ENCODE data around the gene CGNL1. TPM values are rescaled to one million over a fixed set of nuclear protein-coding genes. Genes with fewer than 3 reads are reported as not detected.

The CGNL1 gene
- total RNA-seq, 1 experiment from 2014 or later = 34.6 TPM

DNA sequence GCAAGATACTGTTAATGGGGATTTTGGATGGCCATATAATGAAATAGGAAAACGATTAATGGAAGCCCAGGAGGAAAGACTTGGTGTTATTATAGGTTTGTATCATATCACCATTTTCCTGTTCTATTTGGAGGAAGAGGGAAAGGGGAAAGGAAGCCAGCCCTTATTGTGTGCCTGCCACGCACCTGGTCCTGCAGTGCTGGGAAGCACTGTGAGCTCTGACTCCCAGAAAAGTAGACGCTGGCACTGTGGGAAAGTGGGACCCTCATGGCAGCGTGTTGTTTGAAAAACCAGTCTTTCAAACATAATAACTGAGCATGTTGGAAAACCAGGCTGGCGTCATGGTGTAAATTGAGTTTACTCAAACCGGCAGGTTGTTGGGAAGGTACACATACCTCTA, 22.0 kb downstream of the CGNL1 start:
- no peak overlapping the region for H2BK20ac ChIP-seq (ENCODE audit: low read depth, low read length, poor library complexity, severe bottlenecking)
- no peak overlapping the region for H3K23ac ChIP-seq (ENCODE audit: insufficient read length, low read depth, low read length)
- no peak overlapping the region for H3K18ac ChIP-seq (ENCODE audit: insufficient read length, low read depth, low read length)
- no peak overlapping the region; the same call in 1 of the 2 replicates for H2BK15ac ChIP-seq (ENCODE audit: low read depth, low read length)
- no peak overlapping the region for H3K56ac ChIP-seq (ENCODE audit: insufficient read length, low read depth, low read length)
- no peak for DNase-seq
- H2AFZ ChIP-seq (ENCODE audit: low read length) = no peak overlapping the region
- no peaks in the 10 kb centered on the region for H3K27me3 Mint-ChIP-seq (ENCODE audit: low read depth)
- no peak overlapping the region for H4K5ac ChIP-seq (ENCODE audit: insufficient read length, low read depth, low read length)
- H4K91ac ChIP-seq (ENCODE audit: insufficient read length, low read depth, low read length) = no peak overlapping the region
- peaks cover 0 to 3% of the 10 kb centered on the region in 2 experiments; a peak in 2 of 5 replicates for H3K9me3 Mint-ChIP-seq
- no peak overlapping the region for H3K14ac ChIP-seq (ENCODE audit: insufficient read depth, low read length)
- H3K23me2 ChIP-seq (ENCODE audit: insufficient read length, low read depth, low read length, poor library complexity, severe bottlenecking) = no peaks in the 10 kb centered on the region
- H3K4ac ChIP-seq (ENCODE audit: low read depth, low read length) = no peak overlapping the region
- no peak overlapping the region for H3K4me2 ChIP-seq (ENCODE audit: insufficient read depth, insufficient read length, low read length)
- no peaks in the 10 kb centered on the region for H3K9me3 ChIP-seq (ENCODE audit: control insufficient read depth, low read depth, low read length)
- no peak overlapping the region for H4K8ac ChIP-seq (replicated peaks; ENCODE audit: insufficient read length, low read depth, low read length)
- no peak overlapping the region for H3K9ac ChIP-seq (ENCODE audit: extremely low read depth, insufficient read length, low read length)
- no peak overlapping the region for H3K4me3 Mint-ChIP-seq
- H3K27ac Mint-ChIP-seq = peak overlapping the region in 1 of 3 experiments; percentile 76; a peak in 1 of 7 replicates
- no peak overlapping the region for H3T11ph ChIP-seq (ENCODE audit: low read length)
- no peaks in the 10 kb centered on the region for H4K20me1 ChIP-seq (ENCODE audit: control insufficient read depth, insufficient read depth, insufficient read length)
- H2BK120ac ChIP-seq (ENCODE audit: low read depth, low read length, poor library complexity, severe bottlenecking) = no peak overlapping the region
- H3K79me1 ChIP-seq (ENCODE audit: insufficient read depth, low read depth, low read length, poor library complexity, severe bottlenecking) = no peaks in the 10 kb centered on the region
- H2BK12ac ChIP-seq (ENCODE audit: insufficient read length, low read depth, low read length) = no peak overlapping the region
- peaks cover 20 to 21% of the 10 kb centered on the region in 2 experiments for H3K4me1 Mint-ChIP-seq
- peaks cover 5% of the 10 kb centered on the region for H3K4me1 ChIP-seq (ENCODE audit: insufficient read depth, low read length)
- H3K27me3 ChIP-seq (ENCODE audit: insufficient read depth, low read length) = no peaks in the 10 kb centered on the region
- H3K27ac ChIP-seq (ENCODE audit: insufficient read length, low read depth, low read length) = no peak overlapping the region
- H2BK5ac ChIP-seq (ENCODE audit: insufficient read length, low read length) = no peak overlapping the region
- H2AK5ac ChIP-seq (ENCODE audit: insufficient read length, low read length) = no peak overlapping the region
- H3K36me3 Mint-ChIP-seq (ENCODE audit: insufficient read depth in 1 of 3, low read depth in 3 of 3) = peaks cover 11 to 42% (median 14%) of the 10 kb centered on the region in 3 experiments
- no CpG with 5 or more reads among the region's 6 CpGs for WGBS (ENCODE audit: extremely low coverage, insufficient read length, low lambda C conversion rate)
- peaks cover under 1% of the 10 kb centered on the region; the same call in 1 of the 2 replicates for H3K79me2 ChIP-seq (ENCODE audit: insufficient read depth, low read length)
- TF ChIP-seq, protein P1, sequence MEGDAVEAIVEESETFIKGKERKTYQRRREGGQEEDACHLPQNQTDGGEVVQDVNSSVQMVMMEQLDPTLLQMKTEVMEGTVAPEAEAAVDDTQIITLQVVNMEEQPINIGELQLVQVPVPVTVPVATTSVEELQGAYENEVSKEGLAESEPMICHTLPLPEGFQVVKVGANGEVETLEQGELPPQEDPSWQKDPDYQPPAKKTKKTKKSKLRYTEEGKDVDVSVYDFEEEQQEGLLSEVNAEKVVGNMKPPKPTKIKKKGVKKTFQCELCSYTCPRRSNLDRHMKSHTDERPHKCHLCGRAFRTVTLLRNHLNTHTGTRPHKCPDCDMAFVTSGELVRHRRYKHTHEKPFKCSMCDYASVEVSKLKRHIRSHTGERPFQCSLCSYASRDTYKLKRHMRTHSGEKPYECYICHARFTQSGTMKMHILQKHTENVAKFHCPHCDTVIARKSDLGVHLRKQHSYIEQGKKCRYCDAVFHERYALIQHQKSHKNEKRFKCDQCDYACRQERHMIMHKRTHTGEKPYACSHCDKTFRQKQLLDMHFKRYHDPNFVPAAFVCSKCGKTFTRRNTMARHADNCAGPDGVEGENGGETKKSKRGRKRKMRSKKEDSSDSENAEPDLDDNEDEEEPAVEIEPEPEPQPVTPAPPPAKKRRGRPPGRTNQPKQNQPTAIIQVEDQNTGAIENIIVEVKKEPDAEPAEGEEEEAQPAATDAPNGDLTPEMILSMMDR (conservative IDR thresholded peaks at IDR 0.05) = no peak
